Loucy (cell line): ENCODE measurements around the gene ARCN1.

Source experiments
- EZH2phosphoT487 ChIP-seq: fragments of 200-600 bp; IDR thresholded peaks from 2 replicates; pipeline ENCODE4 v1.6.1; 2018; ENCODE audit warnings: antibody characterized with exemption, mild to moderate bottlenecking, moderate library complexity, borderline replicate concordance
- TF ChIP-seq, protein P1 (sequence below): fragments of 200-600 bp; sonication (generic); conservative IDR thresholded peaks from 2 replicates; pipeline ENCODE4 v1.5.1; 2014; ENCODE audit warnings: mild to moderate bottlenecking, antibody characterized with exemption, low read length

- TF ChIP-seq, protein P1, sequence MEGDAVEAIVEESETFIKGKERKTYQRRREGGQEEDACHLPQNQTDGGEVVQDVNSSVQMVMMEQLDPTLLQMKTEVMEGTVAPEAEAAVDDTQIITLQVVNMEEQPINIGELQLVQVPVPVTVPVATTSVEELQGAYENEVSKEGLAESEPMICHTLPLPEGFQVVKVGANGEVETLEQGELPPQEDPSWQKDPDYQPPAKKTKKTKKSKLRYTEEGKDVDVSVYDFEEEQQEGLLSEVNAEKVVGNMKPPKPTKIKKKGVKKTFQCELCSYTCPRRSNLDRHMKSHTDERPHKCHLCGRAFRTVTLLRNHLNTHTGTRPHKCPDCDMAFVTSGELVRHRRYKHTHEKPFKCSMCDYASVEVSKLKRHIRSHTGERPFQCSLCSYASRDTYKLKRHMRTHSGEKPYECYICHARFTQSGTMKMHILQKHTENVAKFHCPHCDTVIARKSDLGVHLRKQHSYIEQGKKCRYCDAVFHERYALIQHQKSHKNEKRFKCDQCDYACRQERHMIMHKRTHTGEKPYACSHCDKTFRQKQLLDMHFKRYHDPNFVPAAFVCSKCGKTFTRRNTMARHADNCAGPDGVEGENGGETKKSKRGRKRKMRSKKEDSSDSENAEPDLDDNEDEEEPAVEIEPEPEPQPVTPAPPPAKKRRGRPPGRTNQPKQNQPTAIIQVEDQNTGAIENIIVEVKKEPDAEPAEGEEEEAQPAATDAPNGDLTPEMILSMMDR, result no peak
- no peak for TF ChIP-seq EZH2phosphoT487
Observed at GRCh38 chr11:118627566-118627965, 55.4 kb downstream of the ARCN1 start.
